H1 (cell line): Measurements from ENCODE around the gene FMN2. TPM values are rescaled to one million over a fixed set of nuclear protein-coding genes. Genes with fewer than 3 reads are reported as not detected.

Experiments
- CTCF ChIA-PET: fragments of 300-600 bp; sonication (Branson Sonifier 250); formaldehyde crosslinking; loops from one replicate; lab custom pipeline; 2021; ENCODE audit not compliant: partially characterized antibody; lab: Charles Lee
- POLR2A ChIA-PET: fragments of 300-600 bp; sonication (Branson Sonifier 250); formaldehyde crosslinking; loops from one replicate; lab custom pipeline; 2021; ENCODE audit warnings: inconsistent platforms; ENCODE audit not compliant: partially characterized antibody; lab: Charles Lee
- DNase-seq, 2 experiments: peaks; one replicate each; pipeline versions ENCODE4 v3.0.0 to v3.0.0-alpha.2; 2010 to 2022; ENCODE audit warnings: low spot score in 2 of 2, low read depth in 1 of 2, mixed read lengths in 1 of 2
- FAIRE-seq: peaks from 2 replicates; lab custom pipeline; 2011; peaks lifted over from hg19 to GRCh38; lab: Jason Lieb, UNC
- H2AFZ ChIP-seq: 2 replicates; pipeline ENCODE4 v1.8.1; 2012; ENCODE audit warnings: low read length, inconsistent platforms
- H2AK5ac ChIP-seq: 2 replicates; pipeline ENCODE4 v1.6.1; 2013; ENCODE audit warnings: low read depth, low read length
- H2BK120ac ChIP-seq: replicated peaks from 2 replicates; pipeline ENCODE3; 2013; ENCODE audit warnings: low read depth, low read length, inconsistent platforms
- H2BK12ac ChIP-seq: 2 replicates; pipeline ENCODE4 v1.6.1; 2013; ENCODE audit warnings: low read depth, low read length
- H2BK15ac ChIP-seq: 2 replicates; pipeline ENCODE4 v1.6.1; 2013; ENCODE audit warnings: low read length
- H2BK20ac ChIP-seq: 2 replicates; pipeline ENCODE4 v1.6.1; 2013; ENCODE audit warnings: low read length
- H2BK5ac ChIP-seq: 2 replicates; pipeline ENCODE4 v1.6.1; 2013; ENCODE audit warnings: low read depth, low read length
- H3K14ac ChIP-seq: 2 replicates; pipeline ENCODE4 v1.6.1; 2013; ENCODE audit warnings: inconsistent platforms; ENCODE audit not compliant: insufficient read length
- H3K18ac ChIP-seq: 2 replicates; pipeline ENCODE4 v1.6.1; 2013; ENCODE audit warnings: low read length; ENCODE audit errors: extremely low read depth
- H3K23ac ChIP-seq: 2 replicates; pipeline ENCODE4 v1.6.1; 2013; ENCODE audit warnings: inconsistent platforms; ENCODE audit not compliant: insufficient read length
- H3K23me2 ChIP-seq: 2 replicates; pipeline ENCODE4 v1.6.1; 2013; ENCODE audit warnings: low read depth, low read length
- H3K27ac ChIP-seq: 2 replicates; pipeline ENCODE4 v1.6.1; 2011; ENCODE audit warnings: low read depth, low read length, inconsistent platforms
- H3K27me3 ChIP-seq, 4 experiments: replicated peaks in 1 of 4; 1 replicate in 1 of 4; 2 replicates in 3 of 4; pipeline versions ENCODE4 v1.6.1 to v1.8.1; 2011 to 2013; ENCODE audit warnings: low read length in 3 of 4, mild to moderate bottlenecking in 3 of 4, inconsistent platforms in 2 of 4, mixed read lengths in 2 of 4, moderate library complexity in 1 of 4; ENCODE audit not compliant: control insufficient read depth in 3 of 4, insufficient read depth in 3 of 4; ENCODE audit errors: extremely low read depth in 1 of 4
- H3K36me3 ChIP-seq, 4 experiments: 2 replicates each; pipeline versions ENCODE4 v1.6.1 to v1.8.1; 2011 to 2013; ENCODE audit warnings: mild to moderate bottlenecking in 4 of 4, low read length in 3 of 4, moderate library complexity in 2 of 4, control low read depth in 1 of 4, inconsistent platforms in 1 of 4; ENCODE audit not compliant: insufficient read depth in 4 of 4, control insufficient read depth in 2 of 4
- H3K4ac ChIP-seq: replicated peaks from 2 replicates; pipeline ENCODE3; 2013; ENCODE audit warnings: low read length, low read depth, mixed read lengths, inconsistent platforms; ENCODE audit not compliant: insufficient read length
- H3K4me1 ChIP-seq, 4 experiments: replicated peaks in 1 of 4; 1 replicate in 1 of 4; 2 replicates in 3 of 4; pipeline versions ENCODE4 v1.6.1 to v1.8.1; 2011 to 2013; ENCODE audit warnings: low read length in 3 of 4, inconsistent platforms in 2 of 4, mixed read lengths in 1 of 4; ENCODE audit not compliant: insufficient read depth in 4 of 4, control insufficient read depth in 3 of 4
- H3K4me2 ChIP-seq, 2 experiments: 2 replicates each; pipeline versions ENCODE4 v1.6.1 to v1.8.1; 2011 to 2013; ENCODE audit warnings: low read depth in 2 of 2, low read length in 2 of 2, control low read depth in 1 of 2, inconsistent platforms in 1 of 2, mild to moderate bottlenecking in 1 of 2; ENCODE audit not compliant: insufficient read depth in 1 of 2
- H3K4me3 ChIP-seq, 4 experiments: fragments of 200-600, 300-600 bp in 1 of 4; sonication (generic), shearing (Covaris generic), sonication (Bioruptor Twin) in 1 of 4; 2 replicates each; pipeline versions ENCODE4 v1.5.1 to v1.8.1; 2011 to 2016; ENCODE audit warnings: low read length in 4 of 4, low read depth in 3 of 4, control low read depth in 2 of 4, inconsistent platforms in 2 of 4, mild to moderate bottlenecking in 2 of 4, mixed read lengths in 1 of 4, moderate library complexity in 1 of 4; ENCODE audit not compliant: insufficient read depth in 2 of 4; ENCODE audit errors: extremely low read depth in 1 of 4
- H3K56ac ChIP-seq: replicated peaks from 2 replicates; pipeline ENCODE3; 2013; ENCODE audit warnings: low read depth, mild to moderate bottlenecking, mixed read lengths, low read length, inconsistent platforms; ENCODE audit not compliant: insufficient read length
- H3K79me1 ChIP-seq: 2 replicates; pipeline ENCODE4 v1.6.1; 2013; ENCODE audit warnings: low read depth, low read length, control low read depth
- H3K79me2 ChIP-seq, 2 experiments: 2 replicates each; pipeline versions ENCODE4 v1.6.1 to v1.8.1; 2012 to 2013; ENCODE audit warnings: low read length in 2 of 2, mild to moderate bottlenecking in 2 of 2, inconsistent platforms in 1 of 2; ENCODE audit not compliant: insufficient read depth in 2 of 2, control insufficient read depth in 1 of 2
- H3K9ac ChIP-seq, 4 experiments: replicated peaks in 1 of 4; 1 replicate in 1 of 4; 2 replicates in 3 of 4; pipeline versions ENCODE4 v1.6.1 to v1.8.1; 2011 to 2013; ENCODE audit warnings: low read depth in 3 of 4, low read length in 3 of 4, control low read depth in 2 of 4, mild to moderate bottlenecking in 2 of 4, moderate library complexity in 2 of 4, inconsistent platforms in 1 of 4; ENCODE audit errors: extremely low read depth in 1 of 4
- H3K9me3 ChIP-seq, 2 experiments: 2 replicates each; pipeline versions ENCODE4 v1.6.1 to v1.8.1; 2012 to 2013; ENCODE audit warnings: mild to moderate bottlenecking in 2 of 2, moderate library complexity in 2 of 2, control low read depth in 1 of 2, inconsistent platforms in 1 of 2, low read depth in 1 of 2, low read length in 1 of 2, mixed read lengths in 1 of 2; ENCODE audit not compliant: insufficient read depth in 2 of 2
- H4K20me1 ChIP-seq, 2 experiments: replicated peaks in 1 of 2; 2 replicates each; pipeline versions ENCODE3 to v1.8.1; 2011 to 2013; ENCODE audit warnings: inconsistent platforms in 2 of 2, low read length in 2 of 2, mild to moderate bottlenecking in 1 of 2; ENCODE audit not compliant: insufficient read depth in 2 of 2, control insufficient read depth in 1 of 2
- H4K5ac ChIP-seq: 2 replicates; pipeline ENCODE4 v1.6.1; 2013; ENCODE audit warnings: low read length, low read depth, mixed read lengths, inconsistent platforms; ENCODE audit not compliant: insufficient read length
- H4K8ac ChIP-seq: 2 replicates; pipeline ENCODE4 v1.8.0; 2013; ENCODE audit warnings: mild to moderate bottlenecking, moderate library complexity, low read length, inconsistent platforms; ENCODE audit not compliant: insufficient read depth; ENCODE audit errors: extremely low read depth
- H4K91ac ChIP-seq: replicated peaks from 2 replicates; pipeline ENCODE3; 2013; ENCODE audit warnings: low read length, mixed read lengths, inconsistent platforms; ENCODE audit not compliant: insufficient read length
- ATF3 ChIP-seq: IDR thresholded peaks from 2 replicates; pipeline ENCODE4 v1.6.1; 2011; ENCODE audit warnings: low read depth, mild to moderate bottlenecking, low read length; ENCODE audit not compliant: insufficient read depth
- BCL11A ChIP-seq, 2 experiments: IDR thresholded peaks; one replicate each; pipeline ENCODE4 v1.6.1; 2011; ENCODE audit warnings: low read depth in 2 of 2, low read length in 2 of 2, mild to moderate bottlenecking in 2 of 2
- BRCA1 ChIP-seq: IDR thresholded peaks from 2 replicates; pipeline ENCODE4 v1.6.1; 2012; ENCODE audit warnings: low read depth, low read length, improper control_type of control experiment
- CBX5 ChIP-seq: fragments of 300-800, 300-1000 bp; sonication (generic); IDR thresholded peaks from 2 replicates; pipeline ENCODE4 v1.7.1; 2016; ENCODE audit warnings: antibody characterized with exemption, low read length, low read depth
- EGR1 ChIP-seq: IDR thresholded peaks from 2 replicates; pipeline ENCODE4 v1.6.1; 2011; ENCODE audit warnings: low read depth, low read length, borderline replicate concordance
- EP300 ChIP-seq, 2 experiments: IDR thresholded peaks; 1 replicate in 1 of 2; 2 replicates in 1 of 2; pipeline ENCODE4 v1.6.1; 2011 to 2012; ENCODE audit warnings: low read depth in 2 of 2, low read length in 2 of 2, mild to moderate bottlenecking in 2 of 2, borderline replicate concordance in 1 of 2, inconsistent platforms in 1 of 2, moderate library complexity in 1 of 2
- EZH2 ChIP-seq: fragments of 200-600 bp; sonication (generic); IDR thresholded peaks from 2 replicates; pipeline ENCODE4 v1.7.1; 2012; ENCODE audit warnings: low read depth, mild to moderate bottlenecking, moderate library complexity, low read length, inconsistent platforms; ENCODE audit not compliant: severe bottlenecking
- HDAC2 ChIP-seq, 2 experiments: fragments of 300-600 bp in 1 of 2; sonication (generic) in 1 of 2; IDR thresholded peaks; 2 replicates each; pipeline ENCODE4 v1.6.1; 2011 to 2012; ENCODE audit warnings: low read depth in 2 of 2, low read length in 2 of 2, mild to moderate bottlenecking in 2 of 2, moderate library complexity in 2 of 2, borderline replicate concordance in 1 of 2, inconsistent platforms in 1 of 2
- HDAC6 ChIP-seq: IDR thresholded peaks from one replicate; pipeline ENCODE4 v1.7.1; 2012; ENCODE audit warnings: low read depth, mild to moderate bottlenecking, inconsistent platforms, low read length, moderate library complexity
- KDM5A ChIP-seq: fragments of 200-600 bp; IDR thresholded peaks from 2 replicates; pipeline ENCODE4 v1.7.1; 2012; ENCODE audit warnings: mild to moderate bottlenecking, low read length, inconsistent platforms, mixed read lengths
- POU5F1 ChIP-seq: IDR thresholded peaks from 2 replicates; pipeline ENCODE4 v1.6.1; 2011; ENCODE audit warnings: low read depth, mild to moderate bottlenecking, low read length, moderate library complexity
- SIRT6 ChIP-seq: IDR thresholded peaks from one replicate; pipeline ENCODE4 v1.7.1; 2012; ENCODE audit warnings: low read length, inconsistent platforms
- SRF ChIP-seq: IDR thresholded peaks from 2 replicates; pipeline ENCODE4 v1.6.1; 2011; ENCODE audit warnings: mild to moderate bottlenecking, low read depth, low read length, moderate library complexity
- WGBS, 2 experiments: shearing (Covaris generic) in 1 of 2; methylation state at CpG; one replicate each; pipeline versions ENCODE4 v1.1.6 to v1.1.7; 2013 to 2015; ENCODE audit warnings: low lambda C conversion rate in 2 of 2, mixed read lengths in 2 of 2, inconsistent platforms in 1 of 2, low coverage in 1 of 2, missing lambda C conversion rate in 1 of 2; ENCODE audit not compliant: insufficient replicate concordance in 2 of 2, insufficient coverage in 1 of 2, insufficient read length in 1 of 2; ENCODE audit errors: extremely low coverage in 1 of 2, missing lambda C conversion rate in 1 of 2; 5-methylcytosine and 5-hydroxymethylcytosine counted together
- polyA plus RNA-seq, 7 experiments: library from polyadenylated mRNA; depleted of rRNA in 3 of 7; stranded (reverse) in 5 of 7; unstranded in 2 of 7; fragments of >200 nt in 5 of 7; fragments of 200-250 nt in 2 of 7; gene quantifications; 1 replicate in 5 of 7; 2 replicates in 1 of 7; 4 replicates in 1 of 7; pipeline versions ENCODE4 v1.2.1 to v1.2.3, GENCODE V29; 2011 to 2013; ENCODE audit warnings: missing spikeins in 2 of 7, mixed read lengths in 2 of 7
- total RNA-seq: library from RNA; stranded (reverse); fragmentation: NEBNext Ultra II Directional; extraction: Animal tissue kit (Norgen Biotek cat#: 25700); gene quantifications from 2 replicates; pipeline ENCODE4 v1.2.1, GENCODE V29; 2021

The FMN2 gene
- total and polyA plus RNA-seq, 2 of the 8 experiments (the other 6 are each of a cell fraction or from before 2014, with no cell fraction given), result 0.83 to 2.0 TPM

- no peak overlapping the region for H4K5ac ChIP-seq
- no peak overlapping the region for H2BK12ac ChIP-seq
- H3K4me2 ChIP-seq, result no peak overlapping the region
- H2AK5ac ChIP-seq, result no peak overlapping the region
- H2BK15ac ChIP-seq, result no peak overlapping the region
- ChIA-PET CTCF (interaction anchor here (0.7 to 2.4 kb wide), 4 partner anchors 8 to 312 kb away, joined by 3 to 5 read pairs (median 4); no protein-coding TSS in a partner anchor), POLR2A (interaction anchor here (1.3 kb wide), 1 partner anchor 9 kb away, joined by 3 read pairs; no protein-coding TSS in a partner anchor)
- no peak overlapping the region for H2BK120ac ChIP-seq
- no peak for FAIRE-seq
- no peak overlapping the region for H2BK20ac ChIP-seq
- H3K27ac ChIP-seq, result no peak overlapping the region
- H3K14ac ChIP-seq, result no peak overlapping the region
- no peaks in the 10 kb centered on the region for H3K27me3 ChIP-seq
- H2AFZ ChIP-seq, result no peak overlapping the region
- H3K9me3 ChIP-seq, result no peaks in the 10 kb centered on the region
- no peak overlapping the region for H3K4me3 ChIP-seq
- no peak for DNase-seq
- WGBS, 2 experiments, result 90% methylated on average over 2 of the region's 2 CpGs; no CpG with 5 or more reads in 1 of the 2 experiments
- H3K18ac ChIP-seq, result no peak overlapping the region
- H4K20me1 ChIP-seq, result no peaks in the 10 kb centered on the region
- no peaks in the 10 kb centered on the region for H3K4me1 ChIP-seq
- H3K23ac ChIP-seq, result no peak overlapping the region
- no peak overlapping the region for H4K91ac ChIP-seq
- H2BK5ac ChIP-seq, result no peak overlapping the region
- no peak overlapping the region for H3K4ac ChIP-seq
- H3K9ac ChIP-seq, result no peak overlapping the region
- no peaks in the 10 kb centered on the region for H3K23me2 ChIP-seq
- no peak overlapping the region for H4K8ac ChIP-seq
- H3K79me2 ChIP-seq, result no peaks in the 10 kb centered on the region
- H3K79me1 ChIP-seq, result no peaks in the 10 kb centered on the region
- no peak overlapping the region for H3K56ac ChIP-seq
- TF ChIP-seq EGR1, result no peak
- no peak for TF ChIP-seq SIRT6
- TF ChIP-seq KDM5A, result no peak
- TF ChIP-seq POU5F1, result no peak
- TF ChIP-seq CBX5, result no peak
- no peak for TF ChIP-seq SRF
- TF ChIP-seq EP300 (IDR thresholded peaks at IDR 0.05; ENCODE audit: borderline replicate concordance in 1 of 2, low read depth in 2 of 2, low read length in 2 of 2), result no peak
- TF ChIP-seq BRCA1, result no peak
- no peak for TF ChIP-seq BCL11A (IDR thresholded peaks at IDR 0.05; ENCODE audit: low read depth in 2 of 2, low read length in 2 of 2)
- no peak for TF ChIP-seq EZH2
- TF ChIP-seq ATF3, result no peak
- TF ChIP-seq HDAC6, result no peak
- TF ChIP-seq HDAC2 (IDR thresholded peaks at IDR 0.05; ENCODE audit: borderline replicate concordance in 1 of 2, low read depth in 2 of 2, low read length in 2 of 2), result no peak
- H3K36me3 ChIP-seq, result no peaks in the 10 kb centered on the region
Measured at GRCh38 chr1:240501115-240501514, 409.4 kb downstream of the FMN2 start.
